Endothelial cell of umbilical vein (primary cell): ENCODE measurements around the gene CLINT1. TPM values are rescaled to one million over a fixed set of nuclear protein-coding genes. Genes with fewer than 3 reads are reported as not detected.

Experiments used
- BruUV-seq: library from RNA; stranded (reverse); fragments of 400-500 nt; replicated peaks from 2 replicates; lab custom pipeline; 2021; lab: Mats Ljungman, UMichigan
- CTCF ChIA-PET: fragments of 300-600, 350-600 bp; sonication (Branson Sonifier 250); formaldehyde crosslinking; loops from one replicate; lab custom pipeline; 2021; ENCODE audit warnings: antibody characterized with exemption, inconsistent platforms; lab: Charles Lee
- POLR2A ChIA-PET: fragments of 300-600, 350-600 bp; sonication (Branson Sonifier 250); formaldehyde crosslinking; loops from one replicate; lab custom pipeline; 2021; ENCODE audit warnings: antibody characterized with exemption, inconsistent platforms; lab: Charles Lee
- DNase-seq: peaks from one replicate; pipeline ENCODE4 v3.0.0-alpha.2; 2011; ENCODE audit warnings: low read depth, low spot score
- FAIRE-seq: peaks from 2 replicates; lab custom pipeline; 2011; peaks lifted over from hg19 to GRCh38; lab: Jason Lieb, UNC
- H2AFZ ChIP-seq: 2 replicates; pipeline ENCODE4 v1.6.0; 2012; ENCODE audit warnings: low read depth, low read length, control low read depth, inconsistent platforms
- H3K27ac ChIP-seq: 2 replicates; pipeline ENCODE4 v1.5.1; 2011; ENCODE audit warnings: low read depth, mild to moderate bottlenecking, control low read depth, low read length, moderate library complexity; ENCODE audit not compliant: insufficient read depth
- H3K27me3 ChIP-seq, 2 experiments: 2 replicates each; pipeline versions ENCODE4 v1.6.0 to v1.6.1; 2011; ENCODE audit warnings: low read length in 2 of 2, mixed read lengths in 1 of 2; ENCODE audit not compliant: control insufficient read depth in 2 of 2, insufficient read depth in 2 of 2
- H3K36me3 ChIP-seq, 2 experiments: 2 replicates in 1 of 2; 3 replicates in 1 of 2; pipeline ENCODE4 v1.5.1; 2011; ENCODE audit warnings: low read length in 2 of 2, mild to moderate bottlenecking in 1 of 2, moderate library complexity in 1 of 2; ENCODE audit not compliant: control insufficient read depth in 2 of 2, insufficient read depth in 2 of 2; ENCODE audit errors: extremely low read depth in 1 of 2
- H3K4me1 ChIP-seq: 3 replicates; pipeline ENCODE4 v1.5.1; 2011; ENCODE audit warnings: mild to moderate bottlenecking, low read length; ENCODE audit not compliant: control insufficient read depth, insufficient read depth; ENCODE audit errors: extremely low read depth
- H3K4me2 ChIP-seq: 2 replicates; pipeline ENCODE4 v1.6.1; 2011; ENCODE audit warnings: low read length, control low read depth, mixed read lengths; ENCODE audit not compliant: insufficient read depth
- H3K4me3 ChIP-seq, 3 experiments: fragments of 200-600 bp in 1 of 3; sonication (generic), shearing (Covaris generic) in 1 of 3; replicated peaks in 1 of 3; 2 replicates each; pipeline ENCODE4 v1.5.1; 2011 to 2016; ENCODE audit warnings: control low read depth in 3 of 3, low read length in 3 of 3, mild to moderate bottlenecking in 2 of 3, inconsistent platforms in 1 of 3, low read depth in 1 of 3, moderate library complexity in 1 of 3; ENCODE audit not compliant: insufficient read depth in 1 of 3
- H3K79me2 ChIP-seq: 2 replicates; pipeline ENCODE4 v1.6.0; 2012; ENCODE audit warnings: low read length, inconsistent platforms; ENCODE audit not compliant: control insufficient read depth, insufficient read depth
- H3K9ac ChIP-seq: replicated peaks from 2 replicates; pipeline ENCODE3; 2011; ENCODE audit warnings: low read length, control low read depth; ENCODE audit not compliant: insufficient read depth; ENCODE audit errors: extremely low read depth
- H3K9me1 ChIP-seq: replicated peaks from 3 replicates; pipeline ENCODE4 v1.6.0; 2011; ENCODE audit warnings: mild to moderate bottlenecking, low read length; ENCODE audit not compliant: control insufficient read depth, insufficient read depth; ENCODE audit errors: extremely low read depth
- H3K9me3 ChIP-seq: replicated peaks from 2 replicates; pipeline ENCODE4 v1.5.1; 2012; ENCODE audit warnings: low read length, inconsistent platforms; ENCODE audit not compliant: control insufficient read depth, insufficient read depth
- H4K20me1 ChIP-seq: replicated peaks from 2 replicates; pipeline ENCODE3; 2011; ENCODE audit warnings: mild to moderate bottlenecking, low read length; ENCODE audit not compliant: control insufficient read depth, insufficient read depth; ENCODE audit errors: extremely low read depth
- CTCF ChIP-seq, 2 donors: IDR thresholded peaks; 1 replicate in 1 of 2; 2 replicates in 1 of 2; pipeline ENCODE4 v1.5.1; 2011; ENCODE audit warnings: low read length in 2 of 2, mild to moderate bottlenecking in 2 of 2, moderate library complexity in 2 of 2, control low read depth in 1 of 2, inconsistent platforms in 1 of 2, low read depth in 1 of 2; ENCODE audit not compliant: insufficient read depth in 1 of 2; ENCODE audit errors: extremely low read depth in 1 of 2
- EZH2 ChIP-seq: IDR thresholded peaks from 2 replicates; pipeline ENCODE4 v1.6.1; 2012; ENCODE audit warnings: borderline replicate concordance, low read depth, mild to moderate bottlenecking, moderate library complexity, low read length, inconsistent platforms; ENCODE audit not compliant: severe bottlenecking
- FOS ChIP-seq: IDR thresholded peaks from 2 replicates; pipeline ENCODE4 v1.6.1; 2011; ENCODE audit warnings: mild to moderate bottlenecking, low read length, moderate library complexity, borderline replicate concordance; ENCODE audit not compliant: insufficient read depth
- GATA2 ChIP-seq: IDR thresholded peaks from 2 replicates; pipeline ENCODE4 v1.7.0; 2011; ENCODE audit warnings: low read depth, mild to moderate bottlenecking, moderate library complexity, mixed read lengths, low read length; ENCODE audit not compliant: insufficient read length, insufficient read depth
- JUN ChIP-seq: IDR thresholded peaks from 2 replicates; pipeline ENCODE4 v1.6.1; 2011; ENCODE audit warnings: borderline replicate concordance, low read depth; ENCODE audit not compliant: insufficient read length, insufficient read depth
- MAX ChIP-seq: IDR thresholded peaks from 2 replicates; pipeline ENCODE4 v1.6.1; 2011; ENCODE audit not compliant: insufficient read depth, insufficient read length
- MYC ChIP-seq: IDR thresholded peaks from one replicate; pipeline ENCODE4 v1.6.1; 2011; ENCODE audit warnings: mild to moderate bottlenecking, low read depth, low read length
- POLR2A ChIP-seq: IDR thresholded peaks from 2 replicates; pipeline ENCODE4 v1.6.1; 2012; ENCODE audit warnings: low read depth, mild to moderate bottlenecking, control low read depth, low read length
- POLR2AphosphoS5 ChIP-seq: IDR thresholded peaks from 2 replicates; pipeline ENCODE4 v1.6.1; 2012; ENCODE audit warnings: low read depth, mild to moderate bottlenecking, control low read depth, low read length, moderate library complexity; ENCODE audit not compliant: insufficient read depth
- dilution Hi-C: fragments of 300-500 bp; cut with MboI; formaldehyde crosslinking; loops from one replicate; pipeline ENCODE4 v1.15.0; 2019; ENCODE audit warnings: low sequenced_read_pairs; ENCODE audit not compliant: extremely low pct_ligation_motif_present
- intact Hi-C: fragments of 100-400 bp; cut with micrococcal nuclease; formaldehyde crosslinking; loops from one replicate; pipeline ENCODE4 v1.10.0; 2022
- polyA plus RNA-seq, 4 experiments: library from polyadenylated mRNA; depleted of rRNA in 3 of 4; stranded (reverse) in 3 of 4; unstranded in 1 of 4; fragments of >200 nt; gene quantifications; 2 replicates each; pipeline versions ENCODE4 v1.2.1 to v1.2.3, GENCODE V29; 2011 to 2012; ENCODE audit warnings: missing spikeins in 1 of 4
- total RNA-seq: library from RNA; stranded (reverse); gene quantifications from 2 replicates; pipeline ENCODE4 v1.2.3, GENCODE V29; 2021

CLINT1 gene
- total and polyA plus RNA-seq, 2 donors (not counting 3 experiments of a cell fraction or from before 2014, with no cell fraction given): 76.6 to 158 TPM

- intact Hi-C loops (no loop called here), dilution Hi-C loops (no loop called here)
- FAIRE-seq: no peak
Measured at GRCh38 chr5:157817387-157817702, 41.6 kb downstream of the CLINT1 start.

GRCh38 chr5:157816682-157817386 lies 42.1 kb downstream of the CLINT1 start:
- FAIRE-seq: no peak
- no peak overlapping the region for H2AFZ ChIP-seq
- peaks cover 39% of the 10 kb centered on the region for H3K79me2 ChIP-seq
- CTCF ChIA-PET: interaction anchor here (1.0 to 3.9 kb wide), 24 partner anchors 9 to 1290 kb away, joined by 3 to 59 read pairs (median 6); no protein-coding TSS in a partner anchor
- H3K4me3 ChIP-seq: no peak overlapping the region
- peaks cover 14% of the 10 kb centered on the region for H3K4me1 ChIP-seq
- H3K9me3 ChIP-seq: no peaks in the 10 kb centered on the region
- intact Hi-C loops: loop anchor here (1.0 kb wide), 3 partner anchors 101 to 178 kb away; no protein-coding TSS in a partner anchor
- POLR2A ChIA-PET: no interaction called here
- no peaks in the 10 kb centered on the region for H3K27me3 ChIP-seq
- dilution Hi-C loops: no loop called here
- H3K27ac ChIP-seq: no peak overlapping the region
- no peak overlapping the region for H3K4me2 ChIP-seq
- no peak for TF ChIP-seq POLR2A
- TF ChIP-seq MAX: no peak
- TF ChIP-seq JUN: no peak
- TF ChIP-seq MYC: no peak
- TF ChIP-seq FOS: no peak
- no peak for TF ChIP-seq POLR2AphosphoS5
- no peak for TF ChIP-seq GATA2
- TF ChIP-seq EZH2: no peak
- no peak for TF ChIP-seq CTCF (IDR thresholded peaks at IDR 0.05; ENCODE audit: extremely low read depth in 1 of 2, insufficient read depth in 1 of 2, low read depth in 1 of 2, low read length in 2 of 2)
- DNase-seq: peak; percentile 40
- no TSS peak for BruUV-seq
- H4K20me1 ChIP-seq: peaks cover 5% of the 10 kb centered on the region
- peaks cover 2 to 13% of the 10 kb centered on the region in 2 experiments for H3K36me3 ChIP-seq
- no peak overlapping the region for H3K9ac ChIP-seq
- no peaks in the 10 kb centered on the region for H3K9me1 ChIP-seq

More at GRCh38 chr5:157817387-157817702, 41.6 kb downstream of the CLINT1 start:
- Histone ChIP-seq H4K20me1 (peaks cover 5% of the 10 kb centered on the region), H3K4me3 (no peak overlapping the region), H3K4me1 (peaks cover 14% of the 10 kb centered on the region), H3K4me2 (no peak overlapping the region), H3K9me1 (no peaks in the 10 kb centered on the region), H3K27me3 (no peaks in the 10 kb centered on the region), H3K27ac (no peak overlapping the region), H3K9ac (no peak overlapping the region), H2AFZ (no peak overlapping the region), H3K9me3 (no peaks in the 10 kb centered on the region), H3K36me3 (peaks cover 2 to 13% of the 10 kb centered on the region in 2 experiments), H3K79me2 (peaks cover 44% of the 10 kb centered on the region)
- ChIA-PET CTCF (interaction anchor here (1.0 to 3.9 kb wide), 24 partner anchors 9 to 1289 kb away, joined by 3 to 59 read pairs (median 6); no protein-coding TSS in a partner anchor), POLR2A (no interaction called here)
- TF ChIP-seq JUN (no peak), EZH2 (no peak)
- no peak for DNase-seq
- BruUV-seq: no TSS peak
